ENCODE measurements around the gene TAF5L.
"Not testable (repeated sequence)": the region's sequence is repeated elsewhere in the genome, so short reads cannot be mapped to it uniquely, and the experiment has no call there.

The TAF5L gene

GRCh38 chr1:229595876-229596275 is 30.0 kb downstream of the TAF5L start:
- not testable (repeated sequence) for H3K4me3 ChIP-seq (ENCODE audit: insufficient read depth in 1 of 2, low read depth in 1 of 2, low read length in 2 of 2); H3K27me3 ChIP-seq (ENCODE audit: control insufficient read depth in 1 of 2, insufficient read depth in 1 of 2, low read length in 2 of 2); H3K14ac ChIP-seq (ENCODE audit: low read length in 2 of 2); H4K91ac ChIP-seq (ENCODE audit: low read length); H2BK120ac ChIP-seq (ENCODE audit: low read depth, low read length); H3K9ac ChIP-seq (ENCODE audit: low read length); H3K4me2 ChIP-seq (ENCODE audit: low read length, poor library complexity, severe bottlenecking); H3K27ac ChIP-seq (ENCODE audit: low read length, poor library complexity, severe bottlenecking); H3K4ac ChIP-seq (ENCODE audit: low read depth in 1 of 2, low read length in 2 of 2); H2BK15ac ChIP-seq (ENCODE audit: low read depth, poor library complexity, severe bottlenecking); H3K23ac ChIP-seq (ENCODE audit: low read length in 2 of 2); H4K8ac ChIP-seq (ENCODE audit: low read length); DNase-seq; H3K18ac ChIP-seq (ENCODE audit: low read depth in 1 of 2, low read length in 2 of 2); H3K4me1 ChIP-seq (ENCODE audit: control insufficient read depth, insufficient read depth, low read depth, low read length); H2BK12ac ChIP-seq (ENCODE audit: low read length in 2 of 2); H2BK5ac ChIP-seq (ENCODE audit: low read depth, low read length, poor library complexity, severe bottlenecking); H2AFZ ChIP-seq (ENCODE audit: low read depth, low read length); H2AK5ac ChIP-seq (ENCODE audit: low read length, severe bottlenecking); H3K9me3 ChIP-seq (ENCODE audit: control insufficient read depth, low read length)
- H3K79me1 ChIP-seq (replicated peaks; ENCODE audit: low read length, poor library complexity, severe bottlenecking), result peaks cover 37% of the 10 kb centered on the region
- WGBS, result 100% methylated on average over 5 of the region's 7 CpGs
- peaks cover 14 to 42% of the 10 kb centered on the region in 2 experiments for H3K36me3 ChIP-seq (ENCODE audit: control insufficient read depth in 1 of 2, insufficient read depth in 2 of 2, low read depth in 1 of 2, low read length in 2 of 2)

- no peaks in the 10 kb centered on the region for H3K9me3 ChIP-seq (ENCODE audit: control insufficient read depth, low read length)
- H3K14ac ChIP-seq (ENCODE audit: low read length in 2 of 2), result no peak overlapping the region
- no peak overlapping the region for H4K91ac ChIP-seq (ENCODE audit: low read length)
- no peak for DNase-seq
- H2BK12ac ChIP-seq (ENCODE audit: low read length in 2 of 2), result no peak overlapping the region
- peaks cover 4% of the 10 kb centered on the region for H3K4me1 ChIP-seq (ENCODE audit: control insufficient read depth, insufficient read depth, low read depth, low read length)
- no peaks in the 10 kb centered on the region for H3K27me3 ChIP-seq (ENCODE audit: control insufficient read depth in 1 of 2, insufficient read depth in 1 of 2, low read length in 2 of 2)
- H2BK120ac ChIP-seq (ENCODE audit: low read depth, low read length), result no peak overlapping the region
- WGBS, result 98% methylated on average over 34 of the region's 34 CpGs
- no peak overlapping the region for H3K23ac ChIP-seq (ENCODE audit: low read length in 2 of 2)
- H4K8ac ChIP-seq (ENCODE audit: low read length), result no peak overlapping the region
- H2BK15ac ChIP-seq (ENCODE audit: low read depth, poor library complexity, severe bottlenecking), result no peak overlapping the region
- H3K18ac ChIP-seq (ENCODE audit: low read depth in 1 of 2, low read length in 2 of 2), result no peak overlapping the region
- no peak overlapping the region for H3K4ac ChIP-seq (ENCODE audit: low read depth in 1 of 2, low read length in 2 of 2)
- peaks cover 35% of the 10 kb centered on the region for H3K79me1 ChIP-seq (replicated peaks; ENCODE audit: low read length, poor library complexity, severe bottlenecking)
- no peak overlapping the region for H3K9ac ChIP-seq (ENCODE audit: low read length)
- H2AK5ac ChIP-seq (ENCODE audit: low read length, severe bottlenecking), result no peak overlapping the region
- H2AFZ ChIP-seq (ENCODE audit: low read depth, low read length), result no peak overlapping the region
- H3K4me3 ChIP-seq (ENCODE audit: insufficient read depth in 1 of 2, low read depth in 1 of 2, low read length in 2 of 2), result no peak overlapping the region
- no peak overlapping the region for H3K27ac ChIP-seq (ENCODE audit: low read length, poor library complexity, severe bottlenecking)
- no peak overlapping the region for H3K4me2 ChIP-seq (ENCODE audit: low read length, poor library complexity, severe bottlenecking)
- H3K36me3 ChIP-seq (ENCODE audit: control insufficient read depth in 1 of 2, insufficient read depth in 2 of 2, low read depth in 1 of 2, low read length in 2 of 2), result peaks cover 14 to 28% of the 10 kb centered on the region in 2 experiments
- H2BK5ac ChIP-seq (ENCODE audit: low read depth, low read length, poor library complexity, severe bottlenecking), result no peak overlapping the region
Measured at GRCh38 chr1:229594227-229595008, 31.5 kb downstream of the TAF5L start.

- H3K4ac ChIP-seq (ENCODE audit: low read depth in 1 of 2, low read length in 2 of 2), result no peak overlapping the region
- 98% methylated on average over 11 of the region's 12 CpGs for WGBS
- no peak overlapping the region for H3K18ac ChIP-seq (ENCODE audit: low read depth in 1 of 2, low read length in 2 of 2)
- peaks cover 4% of the 10 kb centered on the region for H3K4me1 ChIP-seq (ENCODE audit: control insufficient read depth, insufficient read depth, low read depth, low read length)
- H2AFZ ChIP-seq (ENCODE audit: low read depth, low read length), result no peak overlapping the region
- H3K9ac ChIP-seq (ENCODE audit: low read length), result no peak overlapping the region
- no peak overlapping the region for H2BK5ac ChIP-seq (ENCODE audit: low read depth, low read length, poor library complexity, severe bottlenecking)
- H4K8ac ChIP-seq (ENCODE audit: low read length), result peak overlapping the region; percentile 4
- no peak overlapping the region for H2BK15ac ChIP-seq (ENCODE audit: low read depth, poor library complexity, severe bottlenecking)
- no peak overlapping the region for H3K4me3 ChIP-seq (ENCODE audit: insufficient read depth in 1 of 2, low read depth in 1 of 2, low read length in 2 of 2)
- H3K23ac ChIP-seq (ENCODE audit: low read length in 2 of 2), result no peak overlapping the region
- H3K27ac ChIP-seq (ENCODE audit: low read length, poor library complexity, severe bottlenecking), result no peak overlapping the region
- no peaks in the 10 kb centered on the region for H3K9me3 ChIP-seq (ENCODE audit: control insufficient read depth, low read length)
- H3K14ac ChIP-seq (ENCODE audit: low read length in 2 of 2), result no peak overlapping the region
- no peak overlapping the region for H2BK12ac ChIP-seq (ENCODE audit: low read length in 2 of 2)
- H3K79me1 ChIP-seq (replicated peaks; ENCODE audit: low read length, poor library complexity, severe bottlenecking), result peaks cover 33% of the 10 kb centered on the region
- no peak for DNase-seq
- H3K4me2 ChIP-seq (ENCODE audit: low read length, poor library complexity, severe bottlenecking), result no peak overlapping the region
- no peak overlapping the region for H2AK5ac ChIP-seq (ENCODE audit: low read length, severe bottlenecking)
- no peak overlapping the region for H4K91ac ChIP-seq (ENCODE audit: low read length)
- no peak overlapping the region for H2BK120ac ChIP-seq (ENCODE audit: low read depth, low read length)
- H3K36me3 ChIP-seq (ENCODE audit: control insufficient read depth in 1 of 2, insufficient read depth in 2 of 2, low read depth in 1 of 2, low read length in 2 of 2), result peaks cover 14 to 24% of the 10 kb centered on the region in 2 experiments
- no peaks in the 10 kb centered on the region for H3K27me3 ChIP-seq (ENCODE audit: control insufficient read depth in 1 of 2, insufficient read depth in 1 of 2, low read length in 2 of 2)
Measured at GRCh38 chr1:229593800-229594199, 32.1 kb downstream of the TAF5L start.

GRCh38 chr1:229590119-229590518 is 35.8 kb downstream of the TAF5L start:
- H3K9me3 ChIP-seq (ENCODE audit: control insufficient read depth, low read length), result no peaks in the 10 kb centered on the region
- no peaks in the 10 kb centered on the region for H3K4me1 ChIP-seq (ENCODE audit: control insufficient read depth, insufficient read depth, low read depth, low read length)
- H2AFZ ChIP-seq (ENCODE audit: low read depth, low read length), result no peak overlapping the region
- 84% methylated on average over 2 of the region's 5 CpGs for WGBS
- no peak overlapping the region for H3K14ac ChIP-seq (ENCODE audit: low read length in 2 of 2)
- no peak overlapping the region for H2AK5ac ChIP-seq (ENCODE audit: low read length, severe bottlenecking)
- H2BK12ac ChIP-seq (ENCODE audit: low read length in 2 of 2), result no peak overlapping the region
- no peak overlapping the region for H4K8ac ChIP-seq (ENCODE audit: low read length)
- no peak for DNase-seq
- H3K79me1 ChIP-seq (replicated peaks; ENCODE audit: low read length, poor library complexity, severe bottlenecking), result peaks cover 21% of the 10 kb centered on the region
- H3K27me3 ChIP-seq (ENCODE audit: control insufficient read depth in 1 of 2, insufficient read depth in 1 of 2, low read length in 2 of 2), result no peaks in the 10 kb centered on the region
- no peak overlapping the region for H3K9ac ChIP-seq (ENCODE audit: low read length)
- no peak overlapping the region for H3K18ac ChIP-seq (ENCODE audit: low read depth in 1 of 2, low read length in 2 of 2)
- no peak overlapping the region for H3K4me2 ChIP-seq (ENCODE audit: low read length, poor library complexity, severe bottlenecking)
- H3K27ac ChIP-seq (ENCODE audit: low read length, poor library complexity, severe bottlenecking), result no peak overlapping the region
- no peak overlapping the region for H2BK15ac ChIP-seq (ENCODE audit: low read depth, poor library complexity, severe bottlenecking)
- peaks cover 17 to 24% of the 10 kb centered on the region in 2 experiments for H3K36me3 ChIP-seq (ENCODE audit: control insufficient read depth in 1 of 2, insufficient read depth in 2 of 2, low read depth in 1 of 2, low read length in 2 of 2)
- H2BK120ac ChIP-seq (ENCODE audit: low read depth, low read length), result no peak overlapping the region
- no peak overlapping the region for H3K4me3 ChIP-seq (ENCODE audit: insufficient read depth in 1 of 2, low read depth in 1 of 2, low read length in 2 of 2)
- no peak overlapping the region for H4K91ac ChIP-seq (ENCODE audit: low read length)
- H2BK5ac ChIP-seq (ENCODE audit: low read depth, low read length, poor library complexity, severe bottlenecking), result no peak overlapping the region
- H3K23ac ChIP-seq (ENCODE audit: low read length in 2 of 2), result no peak overlapping the region
- H3K4ac ChIP-seq (ENCODE audit: low read depth in 1 of 2, low read length in 2 of 2), result no peak overlapping the region
